ENCODE results near the gene GNAI2.
A peak's percentile ranks its signal among the peaks of the same experiment; 100 is the strongest.
"Not testable (repeated sequence)": the region's sequence is repeated elsewhere in the genome, so short reads cannot be mapped to it uniquely, and the experiment has no call there.

GNAI2 gene

DNA sequence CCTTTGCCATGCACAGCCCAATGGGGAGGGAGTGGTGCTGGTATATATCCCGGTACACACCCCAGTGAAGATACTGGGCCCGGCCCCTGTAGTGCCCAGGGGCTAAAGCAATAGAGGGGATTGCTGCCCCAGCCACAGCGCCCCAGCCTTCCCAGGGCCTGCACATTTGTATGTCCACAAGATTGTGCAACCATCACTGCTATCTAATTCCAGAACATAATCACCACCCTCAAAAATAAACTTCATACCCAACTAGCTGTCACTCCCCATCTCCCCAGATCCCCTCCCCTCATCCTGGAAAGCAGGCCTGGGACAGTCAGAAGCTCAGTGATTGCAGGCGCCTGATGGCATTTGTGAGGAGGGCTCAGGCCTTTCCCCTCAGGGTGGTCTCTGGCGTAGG lies 13.5 kb downstream of the GNAI2 start:
- no peak for DNase-seq

DNA sequence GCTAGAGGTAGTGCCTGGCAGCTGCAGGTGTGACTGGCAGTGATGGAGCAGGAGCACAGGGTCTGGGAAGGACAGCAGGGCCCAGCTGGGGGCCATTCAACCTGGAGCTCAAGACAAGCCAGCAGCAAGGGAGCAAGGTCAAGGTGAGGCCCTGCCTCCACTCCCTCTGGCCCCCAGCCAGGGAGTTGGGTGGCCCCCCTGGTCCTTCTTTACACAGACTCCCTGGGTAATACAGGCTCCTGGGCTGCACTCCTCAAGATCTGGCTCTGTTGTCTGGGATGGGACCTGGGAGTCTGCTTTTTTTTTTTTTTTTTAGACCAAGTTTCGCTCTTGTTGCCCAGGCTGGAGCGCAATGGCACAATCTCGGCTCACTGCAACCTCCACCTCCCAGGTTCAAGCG lies 14.5 kb downstream of the GNAI2 start:
- DNase-seq = no peak

DNA sequence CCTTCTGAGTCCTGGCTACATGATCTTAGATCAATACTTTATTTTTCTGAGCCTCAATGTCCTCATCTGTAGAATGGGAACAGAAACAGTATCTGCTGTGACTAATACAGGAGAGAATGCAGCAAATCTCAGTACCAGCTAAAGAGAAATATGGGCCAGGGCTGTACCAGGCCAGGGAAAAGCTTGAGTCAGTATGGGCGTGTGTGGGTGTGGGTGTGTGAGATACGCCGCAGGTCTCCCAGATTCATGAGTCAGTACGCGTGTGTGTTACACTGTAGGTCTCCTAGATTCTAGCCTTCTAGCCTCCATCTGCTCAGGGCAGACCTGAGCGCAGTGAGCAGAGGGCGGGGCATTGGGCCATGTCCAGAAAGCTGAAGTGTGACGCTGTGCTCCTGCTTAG lies 15.2 kb downstream of the GNAI2 start:
- DNase-seq = peak; percentile 42 to 67

DNA sequence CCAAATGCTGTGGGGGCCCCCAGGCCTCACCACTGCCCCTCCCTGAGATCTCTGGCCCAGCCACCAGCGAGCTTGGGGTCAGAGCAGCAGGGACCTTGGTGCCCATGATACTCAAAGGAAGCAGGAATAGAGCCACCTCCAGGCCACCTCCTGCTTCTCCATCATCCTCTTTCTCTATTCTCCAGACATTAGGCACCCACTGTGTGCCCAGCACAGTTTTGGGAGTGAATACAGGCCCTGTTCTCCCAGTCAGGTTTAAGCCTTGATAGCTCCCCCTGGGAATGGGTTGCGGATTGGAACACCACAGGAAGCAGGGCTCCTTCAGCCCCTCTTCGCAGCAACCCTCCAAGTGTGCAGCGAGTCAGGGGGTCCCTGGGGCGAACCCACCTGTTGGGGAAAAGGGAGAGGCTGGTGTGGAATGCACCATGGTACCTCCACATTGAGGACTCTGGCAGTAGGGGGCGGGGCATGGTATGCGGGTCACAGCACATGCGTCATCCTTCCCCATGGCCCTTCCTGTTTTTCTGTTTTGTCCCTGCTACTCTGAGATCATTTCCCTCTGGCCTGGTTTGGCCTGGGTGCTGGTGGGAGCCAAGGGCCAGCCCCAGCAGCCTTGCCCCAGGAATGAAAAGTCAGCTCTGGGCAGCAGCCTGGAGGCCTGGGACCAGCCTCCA lies 18.7 kb downstream of the GNAI2 start:
- no peak for DNase-seq

DNA sequence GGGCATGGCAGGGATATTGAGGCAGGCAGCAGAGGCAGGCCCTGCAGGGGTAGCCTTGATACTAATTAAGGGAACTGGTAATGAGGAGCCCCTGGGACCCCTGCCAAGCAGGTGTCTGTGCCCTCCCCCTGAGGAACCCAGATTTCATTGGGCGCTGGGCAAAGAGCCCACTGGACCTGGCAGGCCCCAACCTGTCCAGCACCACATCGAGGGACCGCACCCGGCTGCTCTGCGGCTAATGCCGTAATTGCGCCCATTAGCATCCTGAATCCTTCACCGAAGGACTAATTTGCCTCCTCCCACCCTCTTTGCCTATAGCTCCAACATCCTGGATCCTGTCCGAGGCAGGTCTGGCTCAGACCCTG lies 19.2 kb downstream of the GNAI2 start:
- no peak for DNase-seq

DNA sequence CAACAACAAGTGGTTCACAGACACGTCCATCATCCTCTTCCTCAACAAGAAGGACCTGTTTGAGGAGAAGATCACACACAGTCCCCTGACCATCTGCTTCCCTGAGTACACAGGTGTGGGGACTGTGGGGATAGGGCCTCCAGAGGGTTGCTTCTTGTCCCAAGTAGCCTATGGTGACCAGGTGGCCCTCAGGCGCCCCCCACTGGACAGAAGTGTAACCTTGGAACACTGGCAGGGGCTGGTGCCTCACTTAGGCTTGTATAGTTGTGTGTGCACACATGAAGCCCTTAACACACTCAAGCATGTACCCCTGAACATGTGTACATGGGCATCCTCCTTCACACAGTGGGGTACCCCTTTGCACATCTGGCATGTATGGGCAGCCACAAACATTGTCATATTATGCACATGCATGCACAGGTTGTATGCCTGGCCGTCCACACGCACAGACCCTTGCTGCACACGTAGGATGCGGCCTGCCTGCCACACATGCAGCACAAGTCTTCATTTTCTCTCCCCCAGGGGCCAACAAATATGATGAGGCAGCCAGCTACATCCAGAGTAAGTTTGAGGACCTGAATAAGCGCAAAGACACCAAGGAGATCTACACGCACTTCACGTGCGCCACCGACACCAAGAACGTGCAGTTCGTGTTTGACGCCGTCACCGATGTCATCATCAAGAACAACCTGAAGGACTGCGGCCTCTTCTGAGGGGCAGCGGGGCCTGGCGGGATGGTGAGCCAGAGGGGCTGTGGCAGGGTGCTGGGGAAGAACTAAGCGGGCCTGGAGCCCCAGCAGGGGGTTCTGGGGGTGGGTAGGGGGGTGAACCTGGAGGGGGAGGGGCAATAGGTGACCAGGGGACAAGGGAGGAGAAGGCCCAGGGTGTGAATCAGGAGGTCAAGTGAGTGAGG lies 21.2 kb downstream of the GNAI2 start:
- no peak for DNase-seq

DNA sequence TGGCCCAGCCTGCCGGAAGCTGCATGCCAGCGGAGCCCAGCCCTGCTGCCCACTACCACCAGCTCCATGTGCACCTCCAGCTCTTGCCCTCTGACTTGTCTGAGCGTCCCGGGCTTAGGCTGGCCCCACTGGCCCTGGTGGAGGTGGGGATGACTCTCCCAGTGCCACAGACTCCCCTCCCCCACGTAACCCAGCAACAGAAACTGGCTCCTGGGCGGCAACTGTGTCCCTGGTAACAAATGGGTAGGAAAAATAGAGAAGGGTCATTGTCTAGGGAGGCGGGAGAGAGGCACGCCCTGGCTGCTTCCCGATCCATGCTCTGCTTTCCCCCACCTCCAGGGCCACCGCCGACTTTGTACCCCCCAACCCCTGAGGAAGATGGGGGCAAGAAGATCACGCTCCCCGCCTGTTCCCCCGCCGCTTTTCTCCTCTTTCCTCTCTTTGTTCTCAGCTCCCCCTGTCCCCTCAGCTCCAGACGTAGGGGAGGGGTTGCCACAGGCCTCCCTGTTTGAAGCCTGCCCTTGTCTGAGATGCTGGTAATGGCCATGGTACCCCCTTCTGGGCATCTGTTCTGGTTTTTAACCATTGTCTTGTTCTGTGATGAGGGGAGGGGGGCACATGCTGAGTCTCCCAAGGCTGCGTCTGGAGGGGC lies 22.2 kb downstream of the GNAI2 start:
- DNase-seq = no peak

DNA sequence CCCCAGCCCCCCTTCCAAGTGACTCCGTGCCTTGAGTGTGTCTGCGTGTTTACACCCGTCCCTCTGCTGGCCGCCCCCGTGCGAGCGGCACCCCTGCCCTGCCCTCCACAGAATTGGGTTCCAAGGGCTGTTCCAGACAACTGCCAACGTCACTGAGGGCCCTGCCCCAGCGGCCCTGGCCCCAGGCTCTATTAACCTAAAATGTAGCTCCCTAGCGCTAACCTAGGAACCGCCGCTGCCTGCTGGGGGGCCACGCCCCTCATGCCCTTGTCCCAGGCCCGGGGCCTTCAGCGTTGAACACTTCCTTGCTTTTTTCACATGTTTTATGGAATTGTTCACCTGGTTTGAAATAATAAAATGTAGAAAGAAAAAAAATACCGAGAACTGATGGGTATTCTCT lies 23.0 kb downstream of the GNAI2 start:
- DNase-seq = no peak

DNA sequence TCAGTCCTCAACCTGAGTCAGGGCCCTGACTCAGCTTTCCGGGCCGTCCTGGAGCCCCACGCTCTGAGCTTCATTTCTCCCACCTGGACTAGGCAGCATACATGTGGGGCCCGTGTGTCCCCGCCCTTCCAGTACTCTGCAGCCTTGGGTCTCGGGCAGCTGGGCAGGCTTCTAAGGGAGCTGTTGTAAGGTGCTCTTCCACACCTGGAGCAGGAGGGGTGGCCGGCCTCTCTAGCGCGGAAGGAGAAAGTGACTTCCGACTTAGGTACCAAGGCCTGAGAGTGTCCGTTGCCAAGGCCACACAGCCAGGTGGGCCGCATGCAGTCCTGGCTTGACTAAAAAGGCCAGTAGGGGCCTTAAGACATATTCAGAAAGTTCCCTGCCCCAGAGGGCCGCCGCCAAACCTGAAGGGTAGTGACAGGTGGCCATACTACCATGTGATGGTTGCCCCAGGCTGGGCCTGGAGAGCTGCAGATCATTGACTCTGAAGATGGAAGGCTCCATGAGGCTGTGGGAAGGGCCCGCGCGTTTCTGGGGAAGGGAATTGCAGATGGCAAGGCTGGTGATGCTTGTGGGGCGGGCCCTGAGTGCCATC lies 23.5 kb downstream of the GNAI2 start:
- no peak for DNase-seq

DNA sequence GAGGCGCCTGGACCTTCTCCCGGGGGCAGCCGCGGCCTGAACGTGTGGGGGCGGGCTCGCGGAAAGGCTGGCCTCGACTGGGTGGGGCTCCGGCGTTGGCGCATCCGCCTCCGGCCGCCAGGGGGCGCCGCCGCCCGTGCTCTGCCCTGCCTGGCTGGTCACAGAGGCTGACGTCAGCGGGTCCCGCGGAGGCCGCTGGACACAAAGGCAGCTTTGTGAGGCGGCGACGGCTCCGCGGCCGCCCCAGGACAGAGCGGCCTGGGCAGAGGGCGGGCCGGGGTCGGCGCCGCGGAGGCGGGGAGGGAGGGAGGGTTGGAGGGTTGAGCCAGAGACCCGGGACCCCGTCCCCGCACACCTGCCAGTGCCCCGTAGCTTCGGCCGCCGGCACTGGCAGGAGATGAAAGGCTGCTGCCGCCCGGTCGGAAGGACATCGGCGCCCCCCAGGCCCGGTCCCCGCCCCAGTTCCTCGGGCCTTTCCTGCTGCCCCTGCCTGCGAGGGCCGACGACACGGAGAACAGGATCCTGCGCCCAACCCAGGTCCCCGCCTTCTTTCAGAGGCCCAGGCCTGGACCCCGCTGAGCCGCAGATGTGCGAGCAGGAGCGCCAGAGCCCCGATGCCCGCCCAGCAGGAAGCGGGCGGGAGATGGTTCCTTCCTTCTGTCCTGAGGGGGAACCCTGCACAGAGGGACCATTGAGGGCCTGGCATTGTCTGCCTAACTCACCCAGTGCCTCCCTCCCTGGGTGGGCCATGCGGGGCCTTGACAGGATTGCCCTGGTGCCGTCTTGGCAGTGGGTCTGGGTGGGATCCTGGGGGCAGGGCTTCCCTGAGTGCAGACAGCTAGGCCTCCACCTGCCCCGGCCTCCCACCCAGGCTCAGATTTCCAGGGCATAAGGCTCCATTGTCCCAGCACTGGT lies 24.3 kb downstream of the GNAI2 start:
- peak; percentile 72 to 83 for DNase-seq

DNA sequence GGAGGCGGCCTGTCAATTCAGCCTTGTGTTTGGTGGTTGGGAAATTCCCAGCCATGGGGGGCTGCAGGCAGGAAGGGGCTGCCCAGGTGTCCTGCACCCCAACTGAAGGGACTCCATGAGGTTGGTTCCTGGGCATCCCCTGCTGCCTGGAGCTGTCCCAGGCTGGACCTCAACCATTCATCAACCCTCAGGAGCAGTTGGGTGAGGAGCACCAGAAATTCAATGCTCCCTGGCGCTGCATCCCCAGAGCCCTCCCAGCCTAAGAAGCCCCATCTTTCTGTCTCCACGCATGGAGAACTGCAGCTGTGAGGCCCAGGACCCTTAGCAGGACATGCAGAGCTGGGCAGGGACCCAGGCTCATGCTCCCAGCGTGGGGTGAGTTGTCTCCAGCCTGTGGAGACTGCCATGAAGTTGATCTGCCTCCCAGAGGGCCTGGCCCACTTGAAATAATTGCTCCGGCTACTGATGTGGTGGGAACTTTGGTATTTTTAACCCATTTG lies 25.0 kb downstream of the GNAI2 start:
- no peak for DNase-seq

DNA sequence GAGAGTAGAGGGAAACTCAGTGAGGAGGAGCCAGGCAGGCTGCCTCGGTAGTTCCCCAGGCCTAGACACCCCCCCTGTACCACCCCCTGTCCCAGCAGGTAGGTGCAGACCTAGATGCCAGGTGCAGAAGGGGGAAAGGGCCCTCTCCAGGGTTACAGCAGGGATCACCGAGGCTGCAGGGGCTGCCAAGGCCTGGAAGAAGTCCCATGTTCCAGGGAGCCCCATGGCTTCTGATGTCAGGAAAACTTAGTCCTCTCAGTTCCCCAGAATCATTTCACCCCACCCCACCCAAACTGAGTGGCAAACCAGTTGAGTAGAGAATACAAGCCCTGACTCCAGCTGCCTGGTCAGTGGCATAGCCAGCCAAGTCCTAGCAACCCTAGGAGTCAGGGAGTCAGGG lies 25.5 kb downstream of the GNAI2 start:
- DNase-seq = no peak

DNA sequence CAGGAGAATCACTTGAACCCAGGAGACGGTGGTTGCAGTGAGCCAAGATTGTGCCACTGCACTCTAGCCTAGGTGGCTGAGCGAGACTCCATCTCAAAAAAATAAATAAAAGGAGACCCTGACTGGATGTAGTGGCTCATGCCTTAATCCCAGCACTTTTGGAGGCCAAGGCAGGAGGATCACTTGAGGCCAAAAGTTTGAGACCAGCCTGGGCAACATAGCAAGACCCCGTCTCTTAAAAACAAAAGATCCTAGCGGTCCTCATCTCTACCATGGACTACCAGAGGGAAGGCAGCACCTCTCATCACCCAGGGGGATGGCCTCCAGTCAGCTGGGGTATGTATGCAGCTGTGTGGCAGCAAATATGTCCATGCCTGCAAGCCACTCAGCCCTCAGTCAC lies 26.2 kb downstream of the GNAI2 start:
- not testable (repeated sequence) for DNase-seq

DNA sequence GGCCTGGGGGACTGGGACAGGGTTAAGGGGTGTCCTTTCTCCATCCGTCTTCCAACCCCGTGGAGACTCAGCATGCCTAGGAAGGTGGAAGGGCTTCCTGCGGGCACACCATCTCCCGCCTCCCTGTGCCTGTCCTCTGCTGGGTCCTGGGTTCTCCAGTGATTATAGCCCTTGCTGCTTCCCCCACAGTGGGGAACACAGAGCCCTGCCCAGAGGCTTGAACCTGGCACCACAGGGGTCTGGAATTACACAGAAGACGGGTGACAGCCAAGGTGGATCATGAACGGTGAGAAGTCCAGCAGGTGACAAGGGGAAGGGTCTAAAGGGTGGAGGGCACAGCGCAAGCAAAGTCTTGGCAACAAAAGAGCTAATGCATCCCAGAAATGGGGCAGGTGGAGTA lies 26.8 kb downstream of the GNAI2 start:
- no peak for DNase-seq

DNA sequence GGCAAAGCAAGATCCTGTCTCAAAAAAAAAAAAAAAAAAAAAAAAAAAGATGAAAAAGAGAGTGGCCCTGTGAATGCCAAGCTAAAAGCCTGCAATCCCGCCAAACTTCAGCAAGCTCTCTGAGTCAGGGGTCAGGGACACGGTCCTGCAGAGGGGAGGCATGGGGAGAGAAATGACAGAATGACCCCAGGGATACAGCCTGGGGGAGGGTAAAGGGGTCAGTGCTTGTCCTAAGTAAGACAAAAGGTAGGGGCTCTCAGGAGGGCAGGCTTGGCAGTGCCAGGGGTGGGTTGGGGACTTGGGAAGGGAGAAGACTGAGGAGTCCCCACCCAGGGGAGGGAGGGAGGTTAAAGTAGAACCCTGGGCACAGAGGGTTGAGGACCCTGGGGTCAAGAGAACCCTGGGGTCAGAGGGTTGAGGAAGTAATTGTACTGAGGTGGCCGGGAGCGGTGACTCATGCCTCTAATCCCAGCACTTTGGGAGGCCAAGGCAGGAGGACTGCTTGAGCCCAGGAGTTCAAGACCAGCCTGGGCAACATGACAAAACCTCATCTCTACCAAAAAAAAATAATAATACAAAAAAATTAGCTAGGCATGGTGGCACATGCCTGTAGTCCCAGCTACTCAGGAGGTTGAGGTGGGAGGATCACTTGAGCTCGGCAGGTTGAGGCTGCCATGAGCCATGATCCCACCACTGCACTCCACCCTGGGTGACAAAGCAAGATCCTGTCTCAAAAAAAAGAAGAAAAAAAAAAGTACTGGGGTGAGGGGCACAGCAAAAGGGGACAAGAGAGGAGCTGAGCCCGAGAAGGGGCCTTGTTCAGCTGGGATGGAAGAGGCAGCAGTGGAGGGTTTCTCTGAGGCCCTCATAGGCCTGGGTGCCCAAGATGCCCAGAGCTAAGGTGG lies 27.7 kb downstream of the GNAI2 start:
- DNase-seq = no peak

DNA sequence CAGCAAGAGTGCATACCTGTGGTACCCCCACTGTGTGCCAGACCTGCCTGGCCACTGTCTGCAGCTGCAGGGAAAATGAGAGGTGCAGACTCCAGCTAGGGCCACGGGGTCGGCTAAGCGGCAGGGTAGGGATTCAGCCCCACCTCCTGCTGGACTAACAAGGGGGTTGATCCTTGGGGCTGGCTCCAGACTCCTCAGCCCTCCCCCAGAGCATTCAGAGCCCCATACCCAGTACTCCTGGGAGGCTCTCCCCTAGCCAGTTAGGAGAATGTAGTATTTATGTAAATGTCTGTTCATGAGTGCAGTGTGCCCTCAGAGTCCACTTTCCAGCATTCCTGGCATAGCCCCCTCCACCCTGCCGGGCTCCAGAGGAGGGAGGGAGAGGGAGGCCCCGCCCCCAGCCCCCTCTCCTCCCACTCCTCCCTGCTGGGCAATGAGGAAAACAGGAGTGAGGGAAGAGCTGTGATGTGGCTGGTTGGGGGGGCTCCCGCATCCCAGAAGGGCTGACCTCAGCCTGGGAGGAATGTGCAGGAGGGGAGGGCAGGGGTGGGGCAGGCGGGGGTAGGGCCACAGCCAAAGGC lies 28.5 kb downstream of the GNAI2 start:
- DNase-seq = no peak

DNA sequence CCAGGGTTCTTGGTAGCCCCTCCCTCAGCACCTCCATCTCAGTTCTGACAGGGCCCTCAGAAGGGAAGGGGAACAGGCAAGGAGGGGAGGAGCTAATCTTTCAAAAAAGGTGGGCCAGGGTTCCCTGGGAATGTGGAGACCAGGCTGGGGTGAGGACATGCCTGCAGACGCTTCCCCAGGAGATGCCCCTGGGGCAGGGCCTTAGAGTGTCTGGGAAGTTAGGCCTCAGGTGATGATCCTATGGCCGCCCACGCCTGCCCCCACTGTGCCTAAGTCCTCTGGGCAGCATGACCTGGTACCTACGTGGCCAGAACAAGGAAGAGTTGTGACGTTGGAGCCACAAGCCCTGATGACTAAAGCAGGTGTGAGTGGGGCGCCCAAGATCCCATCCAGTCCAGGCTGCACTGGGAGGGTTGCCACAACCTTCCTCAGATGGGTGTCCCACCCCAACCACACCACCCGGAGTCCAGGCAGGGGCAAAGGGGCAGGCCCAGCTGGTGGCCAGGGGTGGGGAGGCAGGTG lies 29.0 kb downstream of the GNAI2 start:
- DNase-seq = no peak

DNA sequence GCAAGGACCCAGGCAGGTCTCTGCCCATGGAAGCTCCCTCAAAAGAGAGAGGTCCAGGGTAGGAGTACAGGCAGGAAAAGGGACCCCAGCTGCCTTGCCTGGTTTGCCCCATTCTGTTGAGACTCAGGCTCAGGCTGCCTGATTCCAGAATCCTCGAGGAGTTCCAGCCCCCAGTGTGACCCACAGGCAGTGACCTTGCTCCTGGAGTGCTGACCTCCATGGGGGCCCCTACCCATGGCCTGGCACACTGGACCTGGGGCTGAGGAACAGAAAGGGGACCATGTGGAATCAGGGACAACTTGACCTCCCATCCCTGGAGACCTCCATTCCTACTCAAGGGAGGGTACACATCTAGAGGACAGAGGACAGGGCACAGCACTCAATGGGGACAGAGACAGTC lies 29.6 kb downstream of the GNAI2 start:
- no peak for DNase-seq

DNA sequence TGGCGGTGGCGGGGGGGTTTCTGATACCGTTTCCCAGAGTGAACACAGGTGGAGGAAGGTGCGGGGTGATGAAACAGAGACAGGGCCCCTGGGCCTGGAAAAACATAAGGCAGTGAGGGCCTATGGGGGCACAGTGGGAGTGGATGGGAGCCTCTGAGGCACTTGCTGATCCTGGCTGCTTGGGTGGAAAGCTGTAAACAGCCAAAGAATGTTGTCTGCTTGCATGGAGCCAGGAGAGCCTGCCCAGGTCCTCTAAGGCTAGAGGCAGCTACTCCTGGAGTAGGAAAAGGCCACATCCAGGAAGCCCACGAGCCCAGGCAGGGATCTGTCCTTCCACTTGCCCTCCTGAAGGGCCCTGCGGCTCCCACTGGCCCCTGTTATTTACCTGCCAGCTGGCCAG lies 30.0 kb downstream of the GNAI2 start:
- no peak for DNase-seq

DNA sequence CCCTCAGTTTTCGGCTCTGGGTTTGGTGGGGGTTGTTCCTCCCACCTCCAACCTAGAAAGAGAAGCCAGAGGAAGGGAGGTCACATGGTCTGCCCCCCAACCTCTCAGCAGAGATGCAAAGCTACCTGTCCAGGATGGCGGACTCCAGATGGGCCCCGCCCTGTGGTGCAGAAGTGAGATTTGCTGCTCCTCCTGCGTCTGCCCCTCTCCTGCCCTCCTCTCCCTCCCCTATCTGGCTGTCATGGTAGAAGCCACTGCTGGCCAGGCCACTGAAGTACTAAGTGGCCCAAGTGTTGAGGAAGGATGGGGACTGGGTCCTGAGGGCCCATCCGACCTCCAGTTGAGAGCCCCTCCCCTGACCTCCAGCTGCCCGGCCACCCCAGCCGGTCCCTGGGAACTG lies 30.8 kb downstream of the GNAI2 start:
- no peak for DNase-seq

Measured in stimulated activated CD4-positive, alpha-beta T cell treated with anti-CD3 and anti-CD28 coated beads, Interleukin-4, amount 100 ng/mL, for 4 hours (primary cell).